KG1 (cell line): ENCODE data around the gene MTREX.

Source experiments
- DNase-seq: peaks from one replicate; lab custom pipeline; 2025; lab: John Stamatoyannopoulos, UW

Gene MTREX

GRCh38 chr5:55429221-55429612 lies 121.4 kb downstream of the MTREX start:
- DNase-seq = no peak

GRCh38 chr5:55429613-55430253 lies 121.9 kb downstream of the MTREX start:
- no peak for DNase-seq

GRCh38 chr5:55432549-55432948 lies 124.8 kb downstream of the MTREX start:
- no peak for DNase-seq

GRCh38 chr5:55437452-55437851 lies 129.7 kb downstream of the MTREX start:
- no peak for DNase-seq

- DNase-seq = no peak
These were observed 130.0 kb downstream of the MTREX start for GRCh38 chr5:55437859-55438206.

- no peak for DNase-seq
These were observed 131.2 kb downstream of the MTREX start for GRCh38 chr5:55438998-55439397.

GRCh38 chr5:55440188-55440646 lies 132.4 kb downstream of the MTREX start:
- DNase-seq = no peak

GRCh38 chr5:55441107-55441771 lies 133.4 kb downstream of the MTREX start:
- DNase-seq = no peak

GRCh38 chr5:55441954-55442353 lies 134.2 kb downstream of the MTREX start:
- no peak for DNase-seq

GRCh38 chr5:55445791-55446190 lies 138.0 kb downstream of the MTREX start:
- DNase-seq = no peak

- no peak for DNase-seq
These were observed 139.0 kb downstream of the MTREX start for GRCh38 chr5:55446640-55447351.

GRCh38 chr5:55450050-55450765 lies 142.4 kb downstream of the MTREX start:
- no peak for DNase-seq

- DNase-seq = no peak
These were observed 144.2 kb downstream of the MTREX start for GRCh38 chr5:55451976-55452375.

- no peak for DNase-seq
These were observed 145.4 kb downstream of the MTREX start for GRCh38 chr5:55453211-55453610.

GRCh38 chr5:55454282-55454681 lies 146.5 kb downstream of the MTREX start:
- DNase-seq = no peak

GRCh38 chr5:55456216-55456895 lies 148.6 kb downstream of the MTREX start:
- no peak for DNase-seq

- no peak for DNase-seq
These were observed 151.8 kb downstream of the MTREX start for GRCh38 chr5:55459572-55459971.

GRCh38 chr5:55463613-55464012 lies 155.8 kb downstream of the MTREX start:
- no peak for DNase-seq

GRCh38 chr5:55467862-55468551 lies 160.2 kb downstream of the MTREX start:
- DNase-seq = no peak

GRCh38 chr5:55469839-55470238 lies 162.1 kb downstream of the MTREX start:
- DNase-seq = no peak

- no peak for DNase-seq
These were observed 162.5 kb downstream of the MTREX start for GRCh38 chr5:55470282-55470681.
